ENCODE data around the gene CACNG4.

DNA sequence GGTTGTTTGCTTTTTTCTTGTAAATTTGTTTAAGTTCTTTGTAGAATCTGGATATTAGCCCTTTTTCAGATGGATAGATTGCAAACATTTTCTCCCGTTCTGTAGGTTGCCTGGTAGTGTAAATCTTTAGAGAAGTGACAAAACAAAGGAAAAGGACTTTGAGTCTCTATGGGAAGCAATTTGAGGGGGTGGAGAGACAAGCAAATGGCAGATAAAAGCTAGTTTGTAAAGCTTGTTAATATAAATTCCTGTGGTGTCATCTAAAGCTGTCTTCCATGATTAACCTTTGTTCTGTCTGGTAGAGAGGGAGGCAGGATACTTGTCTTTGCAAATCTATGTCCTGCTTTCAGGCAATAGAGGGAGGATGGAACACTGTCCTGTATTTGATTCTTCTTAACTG is 40.6 kb upstream of the CACNG4 start:
- TF ChIP-seq, protein P1, sequence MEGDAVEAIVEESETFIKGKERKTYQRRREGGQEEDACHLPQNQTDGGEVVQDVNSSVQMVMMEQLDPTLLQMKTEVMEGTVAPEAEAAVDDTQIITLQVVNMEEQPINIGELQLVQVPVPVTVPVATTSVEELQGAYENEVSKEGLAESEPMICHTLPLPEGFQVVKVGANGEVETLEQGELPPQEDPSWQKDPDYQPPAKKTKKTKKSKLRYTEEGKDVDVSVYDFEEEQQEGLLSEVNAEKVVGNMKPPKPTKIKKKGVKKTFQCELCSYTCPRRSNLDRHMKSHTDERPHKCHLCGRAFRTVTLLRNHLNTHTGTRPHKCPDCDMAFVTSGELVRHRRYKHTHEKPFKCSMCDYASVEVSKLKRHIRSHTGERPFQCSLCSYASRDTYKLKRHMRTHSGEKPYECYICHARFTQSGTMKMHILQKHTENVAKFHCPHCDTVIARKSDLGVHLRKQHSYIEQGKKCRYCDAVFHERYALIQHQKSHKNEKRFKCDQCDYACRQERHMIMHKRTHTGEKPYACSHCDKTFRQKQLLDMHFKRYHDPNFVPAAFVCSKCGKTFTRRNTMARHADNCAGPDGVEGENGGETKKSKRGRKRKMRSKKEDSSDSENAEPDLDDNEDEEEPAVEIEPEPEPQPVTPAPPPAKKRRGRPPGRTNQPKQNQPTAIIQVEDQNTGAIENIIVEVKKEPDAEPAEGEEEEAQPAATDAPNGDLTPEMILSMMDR (IDR thresholded peaks at IDR 0.05): no peak
- TF ChIP-seq POLR2AphosphoS5 (IDR thresholded peaks at IDR 0.05) (no peak), EP300 (IDR thresholded peaks at IDR 0.05) (no peak), POLR2A (IDR thresholded peaks at IDR 0.05) (no peak)

All from upper lobe of left lung (tissue), 4 donors.